Colonic mucosa (tissue), 4 donors: ENCODE measurements around the gene DCAF6. TPM values are rescaled to one million over a fixed set of nuclear protein-coding genes. Genes with fewer than 3 reads are reported as not detected.
"Not testable (repeated sequence)": the region's sequence is repeated elsewhere in the genome, so short reads cannot be mapped to it uniquely, and the experiment has no call there.

Experiments
- DNase-seq: peaks from one replicate; pipeline ENCODE4 v3.0.0-alpha.2; 2020
- H3K27ac ChIP-seq: fragments of 200-600 bp; one replicate; pipeline ENCODE4 v1.8.0; 2021
- H3K27me3 ChIP-seq: fragments of 200-600 bp; one replicate; pipeline ENCODE4 v1.8.0; 2021
- H3K36me3 ChIP-seq: fragments of 200-600 bp; one replicate; pipeline ENCODE4 v1.8.0; 2021
- H3K4me1 ChIP-seq: fragments of 200-600 bp; one replicate; pipeline ENCODE4 v1.8.0; 2021; ENCODE audit warnings: mild to moderate bottlenecking
- H3K4me3 ChIP-seq: fragments of 200-600 bp; one replicate; pipeline ENCODE4 v1.8.0; 2021
- H3K9ac ChIP-seq, 2 donors: one replicate each; pipeline ENCODE4 v1.7.0; 2013; ENCODE audit warnings: control low read depth in 2 of 2, low read depth in 2 of 2, low read length in 2 of 2
- H3K9me3 ChIP-seq: fragments of 200-600 bp; one replicate; pipeline ENCODE4 v1.8.0; 2021
- CTCF ChIP-seq: fragments of 200-600 bp; IDR thresholded peaks from one replicate; pipeline ENCODE4 v1.8.0; 2022; ENCODE audit warnings: antibody characterized with exemption, mild to moderate bottlenecking
- intact Hi-C: fragments of 100-400 bp; cut with DNase I; formaldehyde crosslinking; loops from one replicate; pipeline ENCODE4 v1.14.1; 2022
- total RNA-seq, 2 donors: library from RNA; stranded (reverse); fragmentation: NEBNext Ultra II Directional in 1 of 2; extraction: Animal tissue kit (Norgen Biotek cat#: 25700) in 1 of 2; gene quantifications; one replicate each; pipeline ENCODE4 v1.2.1, GENCODE V29; 2021
- donor health status: healthy.
- donor health status: DM: no; HTN: no; CAD: no.
- donor health status: DM: no; HTN: no; CAD: no.

Gene DCAF6
- total RNA-seq, 2 donors from 2014 or later, result 47.2 to 67.0 TPM

- H3K9me3 ChIP-seq, result no peaks in the 10 kb centered on the region
- no peak for DNase-seq
- H3K4me1 ChIP-seq, result no peaks in the 10 kb centered on the region
- no peaks in the 10 kb centered on the region for H3K27me3 ChIP-seq
- no peaks in the 10 kb centered on the region for H3K36me3 ChIP-seq
- intact Hi-C loops, result no loop called here
- H3K4me3 ChIP-seq, result no peak overlapping the region
- H3K9ac ChIP-seq, result no peak overlapping the region
- H3K27ac ChIP-seq, result no peak overlapping the region
- TF ChIP-seq CTCF, result no peak
Measured at GRCh38 chr1:167924543-167925231, 11.8 kb upstream of the DCAF6 start.

- Histone ChIP-seq H3K9me3 (no peaks in the 10 kb centered on the region), H3K4me1 (no peaks in the 10 kb centered on the region), H3K9ac (peak overlapping the region in 1 of 2 donors; percentile 52), H3K4me3 (no peak overlapping the region), H3K27me3 (no peaks in the 10 kb centered on the region), H3K36me3 (no peaks in the 10 kb centered on the region), H3K27ac (peak overlapping the region; percentile 68)
- no peak for TF ChIP-seq CTCF
- intact Hi-C loops, result no loop called here
- peak; percentile 78 for DNase-seq
Measured at GRCh38 chr1:167926486-167926997, 9.9 kb upstream of the DCAF6 start.

- H3K9ac ChIP-seq, result peak overlapping the region in 1 of 2 donors; percentile 52
- H3K27me3 ChIP-seq, result no peaks in the 10 kb centered on the region
- intact Hi-C loops, result no loop called here
- H3K4me3 ChIP-seq, result no peak overlapping the region
- no peaks in the 10 kb centered on the region for H3K4me1 ChIP-seq
- no peaks in the 10 kb centered on the region for H3K9me3 ChIP-seq
- no peak for DNase-seq
- TF ChIP-seq CTCF, result no peak
- H3K36me3 ChIP-seq, result no peaks in the 10 kb centered on the region
- peak overlapping the region; percentile 68 for H3K27ac ChIP-seq
Measured at GRCh38 chr1:167927046-167927754, 9.3 kb upstream of the DCAF6 start.

- no peak for TF ChIP-seq CTCF
- DNase-seq, result no peak
- Histone ChIP-seq H3K36me3 (no peaks in the 10 kb centered on the region), H3K9ac (peak overlapping the region in 1 of 2 donors; percentile 34), H3K27me3 (no peaks in the 10 kb centered on the region), H3K4me3 (no peak overlapping the region), H3K27ac (peak overlapping the region; percentile 68), H3K4me1 (no peaks in the 10 kb centered on the region), H3K9me3 (no peaks in the 10 kb centered on the region)
- intact Hi-C loops, result no loop called here
Measured at GRCh38 chr1:167928457-167928852, 8.0 kb upstream of the DCAF6 start.

GRCh38 chr1:167928919-167929318 lies 7.6 kb upstream of the DCAF6 start:
- intact Hi-C loops, H3K4me3 ChIP-seq, H3K27me3 ChIP-seq, H3K4me1 ChIP-seq, H3K36me3 ChIP-seq, H3K9ac ChIP-seq, H3K9me3 ChIP-seq: not testable (repeated sequence)
- DNase-seq, result peak; percentile 56
- peak overlapping the region; percentile 68 for H3K27ac ChIP-seq

- intact Hi-C loops, result loop anchor here (10.0 kb wide), 1 partner anchor 215 kb away; no protein-coding TSS in a partner anchor
- H3K27ac ChIP-seq, result peak overlapping the region; percentile 68
- H3K4me1 ChIP-seq, result no peaks in the 10 kb centered on the region
Measured at GRCh38 chr1:167929725-167930124, 6.8 kb upstream of the DCAF6 start.

More at GRCh38 chr1:167929725-167930124, 6.8 kb upstream of the DCAF6 start:
- Histone ChIP-seq H3K36me3 (no peaks in the 10 kb centered on the region), H3K4me3 (no peak overlapping the region), H3K9me3 (no peaks in the 10 kb centered on the region), H3K9ac (no peak overlapping the region), H3K27me3 (no peaks in the 10 kb centered on the region)
- DNase-seq, result no peak
- no peak for TF ChIP-seq CTCF
